Neural cell (in vitro differentiated cells): Measurements from ENCODE around the gene COMTD1.
"Not testable (repeated sequence)": the region's sequence is repeated elsewhere in the genome, so short reads cannot be mapped to it uniquely, and the experiment has no call there.

Source experiments
- EP300 ChIP-seq: fragments of 450-650 bp; conservative IDR thresholded peaks from 2 replicates; pipeline ENCODE4 v1.6.1; 2014; ENCODE audit warnings: antibody characterized with exemption, mild to moderate bottlenecking, moderate library complexity; ENCODE audit not compliant: poor library complexity, severe bottlenecking
- EZH2 ChIP-seq: fragments of 200-600, 300-800 bp; shearing (Covaris generic), sonication (generic); IDR thresholded peaks from 2 replicates; pipeline ENCODE4 v1.6.1; 2014; ENCODE audit warnings: antibody characterized with exemption, low read length, borderline replicate concordance, mild to moderate bottlenecking; ENCODE audit not compliant: insufficient read depth, poor library complexity, severe bottlenecking
- POLR2AphosphoS5 ChIP-seq: IDR thresholded peaks from 2 replicates; pipeline ENCODE4 v1.6.1; 2012
- SMC3 ChIP-seq: fragments of 450-650 bp; conservative IDR thresholded peaks from 2 replicates; pipeline ENCODE4 v1.6.1; 2014; ENCODE audit warnings: antibody characterized with exemption, mild to moderate bottlenecking, moderate library complexity; ENCODE audit not compliant: poor library complexity
- TAF1 ChIP-seq: IDR thresholded peaks from 2 replicates; pipeline ENCODE4 v1.6.1; 2012; ENCODE audit warnings: low read depth
- TF ChIP-seq, protein P1 (sequence below): fragments of 450-650 bp; IDR thresholded peaks from 2 replicates; pipeline ENCODE4 v1.5.1; 2014; ENCODE audit warnings: antibody characterized with exemption, mild to moderate bottlenecking, moderate library complexity; ENCODE audit not compliant: poor library complexity, severe bottlenecking

DNA sequence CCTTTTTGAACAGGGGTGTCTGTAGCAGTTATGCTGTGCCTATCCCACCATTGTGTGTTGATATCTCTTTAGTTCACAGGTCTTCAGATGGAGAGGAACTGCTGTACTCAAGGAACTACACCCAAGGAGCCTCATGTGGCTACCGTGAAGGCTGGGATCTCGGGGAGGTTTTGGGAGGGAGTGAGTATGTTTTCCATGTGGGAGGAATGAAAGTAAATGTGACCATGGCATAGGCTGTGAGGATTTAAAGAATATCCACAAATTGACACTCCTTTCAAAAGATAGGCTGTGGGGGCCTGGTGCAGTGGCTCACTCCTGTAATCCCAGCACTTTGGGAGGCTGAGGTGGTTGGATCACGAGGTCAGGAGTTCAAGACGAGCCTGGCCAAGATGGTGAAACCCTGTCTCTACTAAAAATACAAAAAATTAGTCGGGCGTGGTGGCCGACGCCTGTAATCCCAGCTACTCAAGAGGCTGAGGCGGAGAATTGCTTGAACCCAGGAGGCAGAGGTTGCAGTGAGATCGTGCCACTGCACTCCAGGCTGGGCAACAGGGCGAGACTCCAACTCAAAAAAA lies 32.6 kb downstream of the COMTD1 start:
- TF ChIP-seq, protein P1, sequence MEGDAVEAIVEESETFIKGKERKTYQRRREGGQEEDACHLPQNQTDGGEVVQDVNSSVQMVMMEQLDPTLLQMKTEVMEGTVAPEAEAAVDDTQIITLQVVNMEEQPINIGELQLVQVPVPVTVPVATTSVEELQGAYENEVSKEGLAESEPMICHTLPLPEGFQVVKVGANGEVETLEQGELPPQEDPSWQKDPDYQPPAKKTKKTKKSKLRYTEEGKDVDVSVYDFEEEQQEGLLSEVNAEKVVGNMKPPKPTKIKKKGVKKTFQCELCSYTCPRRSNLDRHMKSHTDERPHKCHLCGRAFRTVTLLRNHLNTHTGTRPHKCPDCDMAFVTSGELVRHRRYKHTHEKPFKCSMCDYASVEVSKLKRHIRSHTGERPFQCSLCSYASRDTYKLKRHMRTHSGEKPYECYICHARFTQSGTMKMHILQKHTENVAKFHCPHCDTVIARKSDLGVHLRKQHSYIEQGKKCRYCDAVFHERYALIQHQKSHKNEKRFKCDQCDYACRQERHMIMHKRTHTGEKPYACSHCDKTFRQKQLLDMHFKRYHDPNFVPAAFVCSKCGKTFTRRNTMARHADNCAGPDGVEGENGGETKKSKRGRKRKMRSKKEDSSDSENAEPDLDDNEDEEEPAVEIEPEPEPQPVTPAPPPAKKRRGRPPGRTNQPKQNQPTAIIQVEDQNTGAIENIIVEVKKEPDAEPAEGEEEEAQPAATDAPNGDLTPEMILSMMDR: not testable (repeated sequence)
- not testable (repeated sequence) for TF ChIP-seq SMC3, POLR2AphosphoS5, EP300, EZH2, TAF1
